CD4-positive, alpha-beta T cell (primary cell): ENCODE measurements around the gene FAM107B. TPM values are rescaled to one million over a fixed set of nuclear protein-coding genes. Genes with fewer than 3 reads are reported as not detected.

ENCODE experiments used
- ATAC-seq: fragments of 200-7000 bp; cut with Tn5 transposase; one replicate; pipeline ENCODE4 v1.10.0; 2022; ENCODE audit warnings: mild to moderate bottlenecking; ENCODE audit not compliant: poor library complexity
- CTCF ChIA-PET: fragments of 350-600 bp; sonication (Branson Sonifier 250); formaldehyde crosslinking; loops from one replicate; lab custom pipeline; 2021; ENCODE audit warnings: antibody characterized with exemption, inconsistent platforms; lab: Charles Lee
- POLR2A ChIA-PET: fragments of 350-600 bp; sonication (Branson Sonifier 250); formaldehyde crosslinking; loops from one replicate; lab custom pipeline; 2021; ENCODE audit warnings: antibody characterized with exemption, inconsistent platforms; lab: Charles Lee
- DNase-seq, 14 experiments: peaks; one replicate each; pipeline ENCODE4 v3.0.0-alpha.2; 2013 to 2020; ENCODE audit warnings: mixed read lengths in 2 of 14
- H3K27ac ChIP-seq, 2 donors: one replicate each; pipeline versions ENCODE4 v1.5.1 to v1.7.0; 2013; ENCODE audit warnings: low read length in 2 of 2, low read depth in 1 of 2, mild to moderate bottlenecking in 1 of 2
- H3K27me3 ChIP-seq, 2 experiments: 1 replicate in 1 of 2; 2 replicates in 1 of 2; pipeline versions ENCODE4 v1.6.1 to v1.7.0; 2013; ENCODE audit warnings: low read length in 2 of 2, control low read depth in 1 of 2, mild to moderate bottlenecking in 1 of 2, moderate library complexity in 1 of 2; ENCODE audit not compliant: insufficient read depth in 2 of 2, control insufficient read depth in 1 of 2
- H3K36me3 ChIP-seq: one replicate; pipeline ENCODE4 v1.6.1; 2013; ENCODE audit warnings: low read length, control low read depth; ENCODE audit not compliant: insufficient read depth
- H3K4me1 ChIP-seq: one replicate; pipeline ENCODE4 v1.6.1; 2013; ENCODE audit warnings: low read length, control low read depth; ENCODE audit not compliant: insufficient read depth
- H3K4me3 ChIP-seq: one replicate; pipeline ENCODE4 v1.5.1; 2013; ENCODE audit warnings: mild to moderate bottlenecking, low read length, moderate library complexity
- H3K9me3 ChIP-seq, 2 experiments: 1 replicate in 1 of 2; 2 replicates in 1 of 2; pipeline versions ENCODE4 v1.6.1 to v1.7.0; 2013; ENCODE audit warnings: low read length in 2 of 2, mild to moderate bottlenecking in 2 of 2, control low read depth in 1 of 2, moderate library complexity in 1 of 2; ENCODE audit not compliant: control insufficient read depth in 1 of 2, insufficient read depth in 1 of 2
- H3K27ac Mint-ChIP-seq: one replicate; pipeline ENCODE4 v1.8.0; 2020; ENCODE audit warnings: mixed read lengths
- H3K27me3 Mint-ChIP-seq: one replicate; pipeline ENCODE4 v1.8.0; 2021; ENCODE audit warnings: mixed read lengths
- H3K36me3 Mint-ChIP-seq: one replicate; pipeline ENCODE4 v1.8.0; 2021; ENCODE audit warnings: low read depth, mixed read lengths
- H3K4me1 Mint-ChIP-seq: one replicate; pipeline ENCODE4 v1.8.0; 2021; ENCODE audit warnings: low read depth, mixed read lengths
- H3K4me3 Mint-ChIP-seq: one replicate; pipeline ENCODE4 v1.8.0; 2020; ENCODE audit warnings: mild to moderate bottlenecking, mixed read lengths
- H3K9me3 Mint-ChIP-seq: one replicate; pipeline ENCODE4 v1.8.0; 2020; ENCODE audit warnings: mixed read lengths
- CTCF ChIP-seq: fragments of 200-600 bp; IDR thresholded peaks from one replicate; pipeline ENCODE4 v1.8.0; 2022; ENCODE audit warnings: antibody characterized with exemption, mild to moderate bottlenecking
- intact Hi-C, 2 experiments: fragments of 100-400 bp; cut with DNase I in 1 of 2; cut with micrococcal nuclease in 1 of 2; formaldehyde crosslinking; loops; one replicate each; pipeline versions ENCODE4 v1.15.1 to v1.9.0; 2023 to 2025; cut with DNase I, micrococcal nuclease
- total RNA-seq, 174 experiments: library from RNA in 2 of 174; stranded (reverse) in 2 of 174; gene quantifications; one replicate each; pipeline ENCODE4 v1.2.3 and lab custom pipeline; 2021 to 2026

FAM107B gene
- total RNA-seq, 2 experiments from 2014 or later: 261 to 262 TPM

- Mint-ChIP-seq H3K27ac (no peak overlapping the region), H3K4me1 (peaks cover 5% of the 10 kb centered on the region), H3K36me3 (no peaks in the 10 kb centered on the region), H3K4me3 (no peak overlapping the region), H3K9me3 (peaks cover 10% of the 10 kb centered on the region), H3K27me3 (no peaks in the 10 kb centered on the region)
- intact Hi-C loops: no loop called here
- ChIA-PET CTCF (interaction anchor here (0.6 kb wide), 1 partner anchor 39 kb away, joined by 3 read pairs; no protein-coding TSS in a partner anchor), POLR2A (interaction anchor here (1.0 kb wide), 1 partner anchor 17 kb away, joined by 3 read pairs; no protein-coding TSS in a partner anchor)
- ATAC-seq: no peak
- H3K27me3 ChIP-seq: no peaks in the 10 kb centered on the region
- TF ChIP-seq CTCF: no peak
- no peak for DNase-seq
- no peak overlapping the region for H3K27ac ChIP-seq
- H3K4me3 ChIP-seq: no peak overlapping the region
- peaks cover 3 to 5% of the 10 kb centered on the region in 2 experiments for H3K9me3 ChIP-seq
- H3K36me3 ChIP-seq: no peaks in the 10 kb centered on the region
- H3K4me1 ChIP-seq: no peaks in the 10 kb centered on the region
Measured at GRCh38 chr10:14670551-14671240, 104.0 kb downstream of the FAM107B start.

- no peak overlapping the region for H3K4me3 Mint-ChIP-seq
- no peaks in the 10 kb centered on the region for H3K4me1 ChIP-seq
- H3K27me3 Mint-ChIP-seq: no peaks in the 10 kb centered on the region
- H3K9me3 ChIP-seq: peaks cover 3 to 8% of the 10 kb centered on the region in 2 experiments
- DNase-seq (no peak), ATAC-seq (no peak)
- H3K27me3 ChIP-seq: no peaks in the 10 kb centered on the region
- TF ChIP-seq CTCF: no peak
- H3K9me3 Mint-ChIP-seq: peaks cover 12% of the 10 kb centered on the region
- H3K36me3 Mint-ChIP-seq: no peaks in the 10 kb centered on the region
- peaks cover 5% of the 10 kb centered on the region for H3K4me1 Mint-ChIP-seq
- H3K4me3 ChIP-seq: no peak overlapping the region
- ChIA-PET POLR2A (no interaction called here), CTCF (interaction anchor here (0.6 kb wide), 2 partner anchors 16 to 31 kb away, joined by 3 read pairs; no protein-coding TSS in a partner anchor)
- H3K36me3 ChIP-seq: no peaks in the 10 kb centered on the region
- intact Hi-C loops: no loop called here
- no peak overlapping the region for H3K27ac ChIP-seq
- no peak overlapping the region for H3K27ac Mint-ChIP-seq
Measured at GRCh38 chr10:14669576-14669975, 105.1 kb downstream of the FAM107B start.

GRCh38 chr10:14667781-14668180, 106.9 kb downstream of the FAM107B start:
- H3K9me3 Mint-ChIP-seq: peaks cover 12% of the 10 kb centered on the region
- Histone ChIP-seq H3K4me1 (no peaks in the 10 kb centered on the region), H3K27ac (no peak overlapping the region), H3K27me3 (no peaks in the 10 kb centered on the region), H3K4me3 (no peak overlapping the region), H3K36me3 (no peaks in the 10 kb centered on the region), H3K9me3 (peaks cover 3 to 8% of the 10 kb centered on the region in 2 experiments)
- no peak overlapping the region for H3K27ac Mint-ChIP-seq
- no peak for ATAC-seq
- intact Hi-C loops: no loop called here
- TF ChIP-seq CTCF: no peak
- ChIA-PET POLR2A (no interaction called here), CTCF (interaction anchor here (1.2 kb wide), 1 partner anchor 13 kb away, joined by 3 read pairs; no protein-coding TSS in a partner anchor)
- H3K36me3 Mint-ChIP-seq: no peaks in the 10 kb centered on the region
- peaks cover 5% of the 10 kb centered on the region for H3K4me1 Mint-ChIP-seq
- no peaks in the 10 kb centered on the region for H3K27me3 Mint-ChIP-seq
- peak in 1 of 14 experiments; percentile 23 for DNase-seq
- no peak overlapping the region for H3K4me3 Mint-ChIP-seq
